Loucy (cell line): ENCODE results near the gene KRT79.
"Not testable (repeated sequence)": the region's sequence is repeated elsewhere in the genome, so short reads cannot be mapped to it uniquely, and the experiment has no call there.

Source experiments
- H2AFZ ChIP-seq: fragments of 200-600 bp; sonication (generic); 2 replicates; pipeline ENCODE4 v1.6.0; 2016; ENCODE audit warnings: antibody characterized with exemption, mild to moderate bottlenecking, low read length, moderate library complexity
- H3F3A ChIP-seq: fragments of 200-600 bp; 2 replicates; pipeline ENCODE4 v1.6.0; 2016; ENCODE audit warnings: antibody characterized with exemption, low read depth, mild to moderate bottlenecking
- H3K27me3 ChIP-seq: fragments of 200-600 bp; sonication (generic); 2 replicates; pipeline ENCODE4 v1.6.1; 2014; ENCODE audit warnings: low read length, mild to moderate bottlenecking; ENCODE audit not compliant: insufficient read depth, poor library complexity, severe bottlenecking
- H3K36me3 ChIP-seq: fragments of 200-600 bp; sonication (generic); 2 replicates; pipeline ENCODE4 v1.6.1; 2016; ENCODE audit warnings: low read length; ENCODE audit not compliant: insufficient read depth
- H3K4me1 ChIP-seq: fragments of 200-600 bp; sonication (generic); 2 replicates; pipeline ENCODE4 v1.5.1; 2014; ENCODE audit warnings: low read length, mild to moderate bottlenecking; ENCODE audit not compliant: insufficient read depth, poor library complexity, severe bottlenecking
- H3K4me2 ChIP-seq: fragments of 200-600 bp; sonication (generic); 2 replicates; pipeline ENCODE4 v1.6.0; 2014; ENCODE audit warnings: antibody characterized with exemption, low read length, low read depth, mild to moderate bottlenecking; ENCODE audit not compliant: poor library complexity, severe bottlenecking
- H3K4me3 ChIP-seq: fragments of 200-600 bp; sonication (generic); 2 replicates; pipeline ENCODE4 v1.5.1; 2014; ENCODE audit warnings: low read length, mild to moderate bottlenecking, mixed read lengths; ENCODE audit not compliant: poor library complexity, severe bottlenecking
- H3K79me2 ChIP-seq: fragments of 200-600 bp; sonication (generic); 2 replicates; pipeline ENCODE4 v1.6.1; 2014; ENCODE audit warnings: low read length; ENCODE audit not compliant: insufficient read depth
- H3K9ac ChIP-seq: fragments of 200-600 bp; sonication (generic); 2 replicates; pipeline ENCODE4 v1.6.0; 2014; ENCODE audit warnings: mild to moderate bottlenecking, low read depth, low read length, moderate library complexity; ENCODE audit not compliant: poor library complexity, severe bottlenecking
- H3K9me2 ChIP-seq: fragments of 200-600 bp; sonication (generic); replicated peaks from 2 replicates; pipeline ENCODE4 v1.6.1; 2016; ENCODE audit warnings: low read depth, low read length, mixed read lengths
- H3K9me3 ChIP-seq: fragments of 200-600 bp; sonication (generic); 2 replicates; pipeline ENCODE4 v1.6.1; 2014; ENCODE audit warnings: mild to moderate bottlenecking, antibody characterized with exemption, low read length, low read depth; ENCODE audit not compliant: insufficient read depth
- H4K20me1 ChIP-seq: fragments of 200-600 bp; sonication (generic); 2 replicates; pipeline ENCODE4 v1.6.0; 2014; ENCODE audit warnings: antibody characterized with exemption, low read length, mild to moderate bottlenecking; ENCODE audit not compliant: insufficient read depth, poor library complexity, severe bottlenecking
- CTCF ChIP-seq: fragments of 200-600 bp; sonication (generic); conservative IDR thresholded peaks from 2 replicates; pipeline ENCODE4 v1.5.1; 2014; ENCODE audit warnings: mild to moderate bottlenecking, antibody characterized with exemption, low read length
- EZH2phosphoT487 ChIP-seq: fragments of 200-600 bp; IDR thresholded peaks from 2 replicates; pipeline ENCODE4 v1.6.1; 2018; ENCODE audit warnings: antibody characterized with exemption, mild to moderate bottlenecking, moderate library complexity, borderline replicate concordance

Gene KRT79

GRCh38 chr12:52833922-52834726, at the start of gene KRT79:
Gene KRT79 (minus strand): TSS chr12:52834311. CDS start chr12:52834260, 51 bp downstream.
- Histone ChIP-seq H3K4me2 (no peak within 1 kb of the TSS), H4K20me1 (no peaks in the 10 kb centered on the region), H3F3A (no peaks in the 10 kb centered on the region), H3K27me3 (no peaks in the 10 kb centered on the region), H3K4me1 (peaks cover 16% of the 10 kb centered on the region), H2AFZ (no peak within 1 kb of the TSS), H3K79me2 (no peaks in the 10 kb centered on the region), H3K36me3 (no peaks in the 10 kb centered on the region), H3K9me3 (no peaks in the 10 kb centered on the region), H3K4me3 (no peak within 1 kb of the TSS), H3K9ac (no peak within 1 kb of the TSS), H3K9me2 (no peaks in the 10 kb centered on the region)
- TF ChIP-seq EZH2phosphoT487, result no peak
- no peak for TF ChIP-seq CTCF

- H3K4me2 ChIP-seq, result peak overlapping the region; percentile 61
- not testable (repeated sequence) for H3K27me3 ChIP-seq, H3K9ac ChIP-seq, H3K9me3 ChIP-seq, H3K4me3 ChIP-seq, H3F3A ChIP-seq, H4K20me1 ChIP-seq, H3K4me1 ChIP-seq, H3K9me2 ChIP-seq, H3K79me2 ChIP-seq, H3K36me3 ChIP-seq
- peak overlapping the region; percentile 86; the same call in 1 of the 2 replicates for H2AFZ ChIP-seq
These were observed 46.4 kb upstream of the KRT79 start for GRCh38 chr12:52880499-52880898.

- Histone ChIP-seq H2AFZ (peak overlapping the region; percentile 86), H3K4me3 (no peak overlapping the region)
- peak; percentile 73 for TF ChIP-seq CTCF
- TF ChIP-seq EZH2phosphoT487, result no peak
These were observed 45.6 kb upstream of the KRT79 start for GRCh38 chr12:52879394-52880351.

More at GRCh38 chr12:52879394-52880351, 45.6 kb upstream of the KRT79 start:
- H3K36me3 ChIP-seq, result no peaks in the 10 kb centered on the region
- peaks cover 10% of the 10 kb centered on the region for H3K4me1 ChIP-seq
- H3K4me2 ChIP-seq, result peak overlapping the region; percentile 61
- no peaks in the 10 kb centered on the region for H4K20me1 ChIP-seq
- H3K27me3 ChIP-seq, result no peaks in the 10 kb centered on the region
- H3K9me2 ChIP-seq, result no peaks in the 10 kb centered on the region
- H3F3A ChIP-seq, result no peaks in the 10 kb centered on the region
- H3K9ac ChIP-seq, result no peak overlapping the region
- H3K9me3 ChIP-seq, result no peaks in the 10 kb centered on the region
- no peaks in the 10 kb centered on the region for H3K79me2 ChIP-seq
